ENCODE results near the gene ERC2.
"Not testable (repeated sequence)": the region's sequence is repeated elsewhere in the genome, so short reads cannot be mapped to it uniquely, and the experiment has no call there.

GRCh38 chr3:55505102-55505501 lies 963.2 kb downstream of the ERC2 start:
- peak; percentile 73 for TF ChIP-seq CTCF (conservative IDR thresholded peaks at IDR 0.05; ENCODE audit: low read length)
- TF ChIP-seq EZH2phosphoT487 (IDR thresholded peaks at IDR 0.05; ENCODE audit: borderline replicate concordance, low read depth, low read length), result not testable (repeated sequence)

Measured in OCI-LY7 (cell line).